AG08396 (cell line): ENCODE data around the gene TMEM150B.

Experiments used
- DNase-seq: peaks from one replicate; pipeline ENCODE4 v3.0.0; 2012; ENCODE audit warnings: low spot score, mixed read lengths

TMEM150B gene

DNA sequence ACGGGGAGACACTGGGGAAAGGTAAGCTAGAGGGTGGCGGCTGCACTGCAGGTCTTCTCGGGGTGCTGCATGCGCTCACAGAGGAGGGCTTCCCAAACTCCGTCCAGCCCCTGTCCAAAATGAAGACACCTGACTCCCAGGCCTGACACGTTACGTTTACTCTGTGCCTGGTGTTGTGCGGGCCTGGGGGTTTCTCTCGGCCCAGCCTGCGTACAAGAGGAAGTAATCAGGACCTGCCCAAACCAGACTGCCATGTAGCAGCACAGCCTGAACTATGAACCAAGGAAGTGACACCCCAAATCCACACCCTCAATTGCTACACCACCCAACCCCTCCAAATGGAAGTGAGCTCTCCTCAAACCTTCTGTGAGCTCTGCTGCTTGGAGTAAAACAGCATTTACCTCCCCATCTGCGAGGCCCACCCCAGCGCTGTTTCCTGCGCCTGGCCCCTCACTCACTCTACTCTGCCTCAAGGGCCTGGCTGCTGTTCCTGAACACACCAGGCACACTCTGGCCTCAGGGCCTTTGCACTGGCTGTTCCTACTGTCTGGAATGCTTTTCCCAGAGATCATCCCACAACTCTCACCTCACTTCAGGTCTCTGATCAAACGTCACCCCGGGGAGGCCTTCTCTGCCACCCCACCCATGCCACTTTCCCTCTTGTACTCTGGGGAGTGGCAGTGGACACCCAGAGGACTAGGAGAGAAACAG is 48.3 kb downstream of the TMEM150B start:
- no peak for DNase-seq

DNA sequence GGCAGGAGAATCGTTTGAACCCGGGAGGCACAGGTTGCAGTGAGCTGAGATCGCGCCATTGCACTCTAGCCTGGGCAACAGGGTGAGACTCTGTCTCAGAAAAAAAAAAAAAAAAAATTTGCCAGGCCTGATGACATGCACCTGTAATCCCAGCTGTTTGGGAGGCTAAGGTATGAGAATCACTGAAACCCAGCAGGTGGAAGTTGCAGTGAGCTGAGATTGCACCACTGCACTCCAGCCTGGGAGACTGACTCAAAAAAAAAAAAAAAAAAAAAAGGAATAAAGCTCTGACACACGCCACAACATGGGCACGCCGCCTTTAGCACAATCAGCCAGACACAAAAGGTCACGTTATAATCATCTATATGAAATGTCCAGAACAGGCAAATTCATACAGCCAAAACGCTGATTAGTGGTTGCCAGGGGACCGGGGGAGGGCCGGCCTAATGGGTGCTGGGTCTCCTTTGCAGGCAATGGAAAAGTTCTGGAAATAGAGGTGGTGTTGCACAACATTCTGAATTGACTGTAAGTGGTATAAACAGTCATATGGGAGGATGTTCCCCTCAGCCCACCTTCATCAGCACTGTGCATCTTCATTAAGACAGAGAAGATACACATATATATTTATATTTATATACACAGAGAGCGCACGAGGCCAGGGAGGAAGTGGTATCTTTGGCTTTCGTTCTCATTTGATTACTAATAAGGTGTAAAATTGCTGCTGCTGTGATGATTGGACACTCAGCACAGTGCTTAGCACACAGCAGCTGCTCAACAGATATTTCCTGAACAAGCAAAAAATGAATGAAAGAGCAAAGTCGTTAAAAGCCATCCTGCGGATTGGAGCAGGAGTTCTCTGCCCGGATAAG is 49.1 kb downstream of the TMEM150B start:
- no peak for DNase-seq

DNA sequence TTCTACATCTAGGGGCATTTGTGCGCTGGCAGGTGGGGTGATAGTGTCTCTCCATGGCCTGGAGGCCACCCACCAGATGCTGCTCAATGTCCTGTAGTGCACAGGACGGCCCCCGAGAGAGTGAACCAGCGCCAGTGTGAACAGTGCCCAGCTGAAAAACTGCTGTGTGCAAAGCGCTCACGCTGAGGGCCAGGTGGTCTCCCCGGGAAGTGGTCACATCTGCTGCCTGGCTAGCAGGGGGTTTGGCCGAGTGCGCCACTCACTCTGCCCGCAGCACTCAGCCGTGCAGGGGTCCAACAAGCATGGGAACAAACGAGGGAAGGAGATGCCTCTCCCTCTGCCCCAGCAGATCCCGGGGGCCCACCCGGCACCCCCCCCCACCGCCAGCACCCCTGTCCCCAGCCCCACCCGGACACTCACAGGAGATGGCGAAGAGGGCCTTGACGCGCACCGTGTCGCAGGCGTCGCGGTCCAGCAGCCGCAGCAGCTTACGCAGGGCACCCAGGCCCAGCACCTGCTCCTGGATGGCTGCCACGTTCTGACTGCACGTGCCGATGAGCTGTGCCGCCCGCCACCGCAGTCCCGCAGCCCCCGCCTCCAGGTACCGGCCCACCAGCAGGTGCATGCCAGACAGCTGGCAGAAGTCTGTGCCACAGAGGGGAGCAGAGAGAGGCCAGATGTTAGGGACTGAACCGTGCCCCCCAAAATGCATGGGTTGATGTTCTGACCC is 51.0 kb downstream of the TMEM150B start:
- no peak for DNase-seq

- DNase-seq: no peak
Measured at GRCh38 chr19:55272142-55272541, 53.0 kb downstream of the TMEM150B start.

- DNase-seq: no peak
Measured at GRCh38 chr19:55270172-55270942, 54.8 kb downstream of the TMEM150B start.

DNA sequence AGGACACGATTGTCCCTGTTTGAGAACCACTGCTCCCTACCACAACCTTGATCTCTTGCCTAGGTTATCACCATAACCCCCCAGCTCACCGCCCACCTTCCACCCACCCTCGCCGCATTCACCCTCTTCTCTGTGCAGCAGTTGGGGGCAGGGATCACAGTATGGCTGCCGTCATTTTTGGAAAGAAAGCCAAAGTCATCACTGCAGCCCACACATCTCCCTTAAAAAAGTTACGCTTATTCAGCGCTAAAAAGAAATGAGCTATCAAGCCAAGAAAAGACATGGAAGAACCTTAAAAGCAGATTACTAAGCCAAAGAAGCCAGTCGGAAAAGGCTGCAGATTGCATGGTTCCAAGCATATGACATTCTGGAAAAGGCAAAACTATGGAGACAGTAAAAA is 55.8 kb downstream of the TMEM150B start:
- DNase-seq: no peak

- DNase-seq: no peak
Measured at GRCh38 chr19:55266840-55267239, 58.3 kb downstream of the TMEM150B start.

- no peak for DNase-seq
Measured at GRCh38 chr19:55266404-55266803, 58.7 kb downstream of the TMEM150B start.

GRCh38 chr19:55265723-55266386 is 59.3 kb downstream of the TMEM150B start:
- no peak for DNase-seq

DNA sequence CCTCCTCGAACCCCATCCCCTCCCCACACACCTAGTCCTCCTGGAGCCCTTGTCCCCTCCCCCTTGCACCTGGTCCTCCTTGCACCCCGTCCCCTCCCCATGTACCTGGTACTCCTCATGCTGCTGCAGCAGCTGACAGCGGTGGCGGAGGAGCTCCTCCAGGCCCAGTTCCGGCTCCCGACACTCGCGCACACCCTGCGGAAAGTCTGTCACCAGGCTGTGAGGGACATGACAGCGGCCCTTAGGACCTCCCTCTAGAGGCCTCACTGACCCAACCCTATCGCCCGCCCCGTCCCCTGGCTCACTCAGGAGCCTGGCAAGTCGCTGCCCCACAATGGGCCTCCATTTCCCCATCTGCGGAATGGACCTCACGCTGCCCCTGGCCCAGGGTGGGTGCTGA is 60.0 kb downstream of the TMEM150B start:
- DNase-seq: no peak

DNA sequence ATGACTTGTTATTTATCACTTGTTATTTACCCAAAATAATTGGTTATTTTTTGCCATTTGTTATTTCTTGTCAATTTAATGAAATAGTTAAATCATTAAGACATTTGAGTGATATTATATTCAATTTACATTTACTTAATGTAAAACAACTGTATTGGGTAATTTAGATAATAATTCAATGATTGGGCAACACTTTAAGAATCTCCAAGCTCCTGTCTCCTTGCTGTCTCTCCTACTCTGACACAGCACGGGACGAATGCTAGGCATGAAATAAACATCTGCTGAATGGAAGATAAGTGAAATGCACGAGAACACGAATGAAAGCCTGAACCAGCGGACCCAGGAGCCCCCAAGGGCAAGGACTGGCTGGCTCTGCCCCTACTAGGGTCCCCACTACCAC is 60.6 kb downstream of the TMEM150B start:
- DNase-seq: no peak
